HG03571 (cell line): Measurements from ENCODE around the gene PTGS1.
"Not testable (repeated sequence)": the region's sequence is repeated elsewhere in the genome, so short reads cannot be mapped to it uniquely, and the experiment has no call there.

Experiments
- ATAC-seq: cut with Tn5 transposase; IDR thresholded peaks from one replicate; pipeline ENCODE4 v1.9.1; 2021; ENCODE audit not compliant: unreplicated experiment

Gene PTGS1

GRCh38 chr9:122370869-122371755, at the start of gene PTGS1:
Gene PTGS1, plus strand, starts transcription at chr9:122371024. Its CDS starts 61 bp downstream, at chr9:122371085.
- peak; percentile 65 for ATAC-seq

GRCh38 chr9:122322553-122322952, 48.3 kb upstream of the PTGS1 start:
- ATAC-seq = no peak

GRCh38 chr9:122324665-122325064, 46.2 kb upstream of the PTGS1 start:
- not testable (repeated sequence) for ATAC-seq

- ATAC-seq = no peak
These were observed 45.7 kb upstream of the PTGS1 start for GRCh38 chr9:122325124-122325523.

GRCh38 chr9:122327175-122327574, 43.6 kb upstream of the PTGS1 start:
- no peak for ATAC-seq

- no peak for ATAC-seq
These were observed 41.2 kb upstream of the PTGS1 start for GRCh38 chr9:122329597-122329996.

- not testable (repeated sequence) for ATAC-seq
These were observed 40.4 kb upstream of the PTGS1 start for GRCh38 chr9:122330466-122330865.

- no peak for ATAC-seq
These were observed 39.3 kb upstream of the PTGS1 start for GRCh38 chr9:122331523-122331927.

GRCh38 chr9:122332083-122332482, 38.7 kb upstream of the PTGS1 start:
- no peak for ATAC-seq

- ATAC-seq = no peak
These were observed 38.2 kb upstream of the PTGS1 start for GRCh38 chr9:122332644-122333043.

- ATAC-seq = no peak
These were observed 37.5 kb upstream of the PTGS1 start for GRCh38 chr9:122333169-122333808.

GRCh38 chr9:122334916-122335315, 35.9 kb upstream of the PTGS1 start:
- ATAC-seq = no peak

- no peak for ATAC-seq
These were observed 34.6 kb upstream of the PTGS1 start for GRCh38 chr9:122336189-122336588.

GRCh38 chr9:122336866-122337555, 33.8 kb upstream of the PTGS1 start:
- no peak for ATAC-seq

- no peak for ATAC-seq
These were observed 33.3 kb upstream of the PTGS1 start for GRCh38 chr9:122337556-122337929.

- no peak for ATAC-seq
These were observed 32.3 kb upstream of the PTGS1 start for GRCh38 chr9:122338536-122338935.

GRCh38 chr9:122338994-122339393, 31.8 kb upstream of the PTGS1 start:
- ATAC-seq = no peak

GRCh38 chr9:122339579-122339978, 31.2 kb upstream of the PTGS1 start:
- no peak for ATAC-seq

- no peak for ATAC-seq
These were observed 30.7 kb upstream of the PTGS1 start for GRCh38 chr9:122340161-122340560.

- ATAC-seq = no peak
These were observed 28.3 kb upstream of the PTGS1 start for GRCh38 chr9:122342323-122343050.
